ENCODE measurements around the gene REV3L.
A peak's percentile ranks its signal among the peaks of the same experiment; 100 is the strongest.

Gene REV3L

DNA sequence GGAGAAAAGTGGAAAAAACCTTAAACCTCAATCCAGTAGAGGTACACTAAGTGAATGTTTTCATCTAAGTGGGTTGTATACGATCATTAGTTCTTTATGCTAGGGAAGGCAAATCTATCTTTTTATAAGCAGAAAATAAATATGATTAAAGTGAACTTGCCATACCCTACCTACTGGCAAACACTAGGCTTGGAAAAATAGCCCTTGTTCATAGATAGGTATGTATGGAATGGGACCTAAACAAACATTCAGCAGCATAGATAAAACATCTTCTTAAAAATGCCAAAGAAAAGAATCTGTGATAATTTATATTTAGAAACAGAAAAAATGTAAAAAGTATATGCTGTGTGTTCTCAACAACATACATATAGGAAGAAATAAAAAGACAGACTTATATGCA lies 18.8 kb downstream of the REV3L start:
- H3K27me3 Mint-ChIP-seq = no peaks in the 10 kb centered on the region
- H3K9me3 Mint-ChIP-seq = peaks cover 5% of the 10 kb centered on the region
- H3K4me1 Mint-ChIP-seq (ENCODE audit: low read depth) = peaks cover 42% of the 10 kb centered on the region

DNA sequence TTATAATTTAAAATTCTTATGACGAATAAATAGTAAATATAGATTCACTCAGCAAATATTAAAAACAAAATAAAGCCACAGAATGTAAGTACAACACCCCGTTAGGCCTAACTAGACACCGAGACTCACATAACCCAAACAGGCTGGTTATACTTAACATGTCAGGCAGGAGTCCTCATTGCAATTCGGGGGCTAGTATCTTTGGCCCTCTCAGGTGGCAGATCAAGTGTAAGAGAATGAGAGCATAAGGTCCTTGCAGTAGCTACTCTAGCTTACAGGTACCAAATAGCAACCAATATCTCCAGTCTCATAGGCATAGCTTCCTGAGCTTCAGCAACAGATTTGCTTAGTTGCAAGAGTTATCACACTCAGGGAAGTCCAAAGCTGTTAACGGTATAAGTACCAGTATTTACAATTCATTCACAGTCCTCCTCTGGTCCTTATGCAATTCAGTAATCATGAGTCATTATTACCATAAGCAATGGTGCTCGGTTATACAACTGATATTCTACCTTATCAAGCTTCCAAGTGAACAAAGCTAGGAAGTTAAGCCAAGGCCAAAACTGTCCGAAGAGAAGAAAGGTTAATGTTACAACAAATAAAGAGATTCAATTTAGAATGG lies 20.1 kb downstream of the REV3L start:
- H3K4me1 Mint-ChIP-seq (ENCODE audit: low read depth) = peaks cover 31% of the 10 kb centered on the region
- no peaks in the 10 kb centered on the region for H3K27me3 Mint-ChIP-seq
- peaks cover 29% of the 10 kb centered on the region for H3K36me3 Mint-ChIP-seq (ENCODE audit: low read depth)
- H3K9me3 Mint-ChIP-seq = peaks cover 17% of the 10 kb centered on the region
- no peak overlapping the region for H3K27ac Mint-ChIP-seq
- no peak overlapping the region for H3K4me3 Mint-ChIP-seq

More for the DNA sequence above, 18.8 kb downstream of the REV3L start:
- H3K4me3 Mint-ChIP-seq = no peak overlapping the region
- H3K27ac Mint-ChIP-seq = no peak overlapping the region
- peaks cover 24% of the 10 kb centered on the region for H3K36me3 Mint-ChIP-seq (ENCODE audit: low read depth)

DNA sequence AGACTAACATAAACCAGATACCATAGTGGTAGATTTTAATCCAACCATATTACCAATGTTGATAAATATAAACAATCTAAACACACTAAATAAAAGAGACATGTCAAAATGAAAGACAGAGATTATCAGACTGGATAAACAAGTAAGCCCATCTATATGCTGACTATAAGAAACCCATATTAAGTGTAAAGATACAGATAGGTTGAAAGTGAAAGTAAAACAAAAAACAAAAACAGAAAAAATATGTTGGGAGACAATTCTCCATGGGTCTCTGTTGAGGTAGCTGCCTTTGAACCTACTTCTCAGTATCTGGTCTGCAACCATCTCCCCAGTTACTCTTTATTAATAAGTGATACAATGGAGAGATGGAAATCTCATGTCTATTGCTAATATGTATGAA lies 21.2 kb downstream of the REV3L start:
- Mint-ChIP-seq H3K36me3 (ENCODE audit: low read depth) (peaks cover 35% of the 10 kb centered on the region), H3K4me1 (ENCODE audit: low read depth) (peaks cover 31% of the 10 kb centered on the region), H3K27me3 (no peaks in the 10 kb centered on the region), H3K9me3 (peaks cover 17% of the 10 kb centered on the region), H3K4me3 (peak overlapping the region; percentile 27), H3K27ac (peak overlapping the region; percentile 42)

DNA sequence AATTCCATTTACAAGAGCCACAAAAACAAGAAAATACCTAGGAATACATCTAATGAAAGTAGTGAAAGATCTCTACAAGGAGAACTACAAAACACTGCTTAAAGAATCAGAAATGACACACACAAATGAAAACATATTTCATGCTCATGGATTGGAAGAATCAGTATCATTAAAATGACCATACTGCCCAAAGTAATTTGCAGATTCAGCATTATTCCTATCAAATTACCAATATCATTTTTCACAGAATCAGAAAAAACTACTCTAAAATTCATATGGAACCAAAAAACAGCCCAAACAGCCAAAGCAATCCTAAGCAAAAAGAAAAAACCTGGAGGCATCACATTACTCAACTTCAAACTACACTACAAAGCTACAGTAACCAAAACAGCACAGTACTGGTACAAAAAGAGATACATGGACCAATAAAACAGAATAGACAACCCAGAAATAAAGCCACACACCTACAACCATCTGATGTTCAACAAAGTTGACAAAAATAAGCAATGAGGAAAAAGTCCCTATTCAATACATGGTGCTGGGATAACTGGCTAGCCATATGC lies 24.3 kb downstream of the REV3L start:
- Mint-ChIP-seq H3K36me3 (ENCODE audit: low read depth) (peaks cover 41% of the 10 kb centered on the region), H3K27me3 (no peaks in the 10 kb centered on the region), H3K4me1 (ENCODE audit: low read depth) (peaks cover 29% of the 10 kb centered on the region), H3K4me3 (no peak overlapping the region), H3K27ac (no peak overlapping the region), H3K9me3 (peaks cover 17% of the 10 kb centered on the region)

DNA sequence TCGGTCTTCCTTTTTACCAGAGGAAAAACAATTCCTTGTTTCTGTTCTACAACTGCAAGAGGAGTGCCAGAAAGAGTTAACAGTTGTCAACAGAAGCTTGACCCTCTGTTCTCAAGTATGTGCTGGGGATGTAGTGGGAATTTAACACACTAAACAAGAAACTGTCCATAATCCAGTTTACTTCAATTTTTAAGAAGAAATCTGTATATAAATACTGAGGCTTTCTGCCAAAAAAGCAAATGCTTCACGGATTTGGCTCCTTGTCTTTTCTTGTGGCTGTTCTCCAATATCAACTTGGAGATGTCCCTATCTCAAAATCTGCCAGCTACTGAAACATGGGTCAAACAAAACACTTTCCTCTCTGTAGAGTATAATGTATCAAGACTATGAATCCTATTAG lies 26.8 kb downstream of the REV3L start:
- peaks cover 6% of the 10 kb centered on the region for H3K4me1 Mint-ChIP-seq (ENCODE audit: low read depth)
- peaks cover 36% of the 10 kb centered on the region for H3K36me3 Mint-ChIP-seq (ENCODE audit: low read depth)
- peaks cover 17% of the 10 kb centered on the region for H3K9me3 Mint-ChIP-seq
- no peak overlapping the region for H3K27ac Mint-ChIP-seq
- no peak overlapping the region for H3K4me3 Mint-ChIP-seq
- H3K27me3 Mint-ChIP-seq = no peaks in the 10 kb centered on the region

DNA sequence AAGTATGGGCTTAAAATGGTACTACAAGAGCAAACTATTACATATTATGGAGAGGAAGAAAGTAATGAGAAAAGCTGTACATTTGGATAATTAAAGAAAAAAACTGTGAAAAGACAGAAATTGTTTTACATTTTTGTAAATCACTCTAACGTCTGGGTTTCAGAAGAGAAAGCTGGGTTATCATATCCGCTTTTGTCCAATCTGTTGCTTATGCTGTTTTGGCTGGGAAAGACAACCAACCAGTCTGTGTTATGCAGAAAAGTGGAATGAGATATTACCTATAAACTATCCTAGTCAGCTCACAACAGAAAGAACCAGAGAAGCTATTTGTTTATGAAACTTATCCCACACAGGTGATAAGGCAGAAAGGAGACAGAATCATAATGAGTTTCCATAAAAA lies 32.4 kb downstream of the REV3L start:
- Mint-ChIP-seq H3K4me1 (ENCODE audit: low read depth) (no peaks in the 10 kb centered on the region), H3K27ac (no peak overlapping the region), H3K9me3 (no peaks in the 10 kb centered on the region), H3K27me3 (no peaks in the 10 kb centered on the region), H3K4me3 (no peak overlapping the region), H3K36me3 (ENCODE audit: low read depth) (peaks cover 19% of the 10 kb centered on the region)

DNA sequence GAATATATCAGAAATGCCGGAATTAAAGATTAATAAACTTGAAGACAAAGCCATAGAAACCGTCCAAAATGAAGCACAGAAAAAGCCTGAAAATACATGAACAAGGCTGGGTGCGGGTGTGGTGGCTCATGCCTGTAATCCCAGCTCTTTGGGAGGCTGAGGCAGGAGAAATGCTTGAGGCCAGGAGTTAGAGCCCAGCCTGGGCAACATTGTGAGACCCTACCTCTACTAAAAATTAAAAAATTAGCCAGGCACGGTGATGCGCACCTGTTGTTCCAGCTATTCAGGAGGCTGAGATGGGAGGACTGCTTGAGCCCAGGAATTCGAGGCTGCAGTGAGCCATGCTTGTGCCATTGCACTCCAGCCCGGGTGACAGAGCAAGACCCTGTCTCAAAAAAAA lies 32.9 kb downstream of the REV3L start:
- Mint-ChIP-seq H3K4me1 (ENCODE audit: low read depth) (no peaks in the 10 kb centered on the region), H3K9me3 (no peaks in the 10 kb centered on the region), H3K27me3 (no peaks in the 10 kb centered on the region), H3K27ac (no peak overlapping the region), H3K36me3 (ENCODE audit: low read depth) (peaks cover 17% of the 10 kb centered on the region), H3K4me3 (no peak overlapping the region)

DNA sequence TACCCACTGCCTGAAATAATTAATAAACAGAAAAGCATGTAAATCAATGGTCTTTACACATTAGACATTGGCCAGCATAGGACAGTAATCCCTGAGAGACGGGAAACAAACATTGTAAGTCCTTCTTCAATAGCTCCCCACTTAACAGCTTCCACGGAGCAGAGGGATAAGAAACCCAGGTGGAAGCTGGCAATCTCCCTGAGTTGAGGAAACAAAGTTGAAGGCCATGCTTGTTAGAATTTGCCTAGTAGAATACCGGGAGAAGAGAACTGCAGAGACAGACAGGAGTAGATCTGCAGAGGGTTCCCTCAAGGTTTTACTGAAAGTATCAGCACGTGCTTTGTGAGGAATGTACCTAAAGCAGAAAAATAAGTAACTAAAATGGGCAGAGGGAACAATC lies 33.9 kb downstream of the REV3L start:
- Mint-ChIP-seq H3K9me3 (no peaks in the 10 kb centered on the region), H3K4me3 (no peak overlapping the region), H3K4me1 (ENCODE audit: low read depth) (peaks cover 7% of the 10 kb centered on the region), H3K27me3 (no peaks in the 10 kb centered on the region), H3K27ac (no peak overlapping the region), H3K36me3 (ENCODE audit: low read depth) (peaks cover 21% of the 10 kb centered on the region)

DNA sequence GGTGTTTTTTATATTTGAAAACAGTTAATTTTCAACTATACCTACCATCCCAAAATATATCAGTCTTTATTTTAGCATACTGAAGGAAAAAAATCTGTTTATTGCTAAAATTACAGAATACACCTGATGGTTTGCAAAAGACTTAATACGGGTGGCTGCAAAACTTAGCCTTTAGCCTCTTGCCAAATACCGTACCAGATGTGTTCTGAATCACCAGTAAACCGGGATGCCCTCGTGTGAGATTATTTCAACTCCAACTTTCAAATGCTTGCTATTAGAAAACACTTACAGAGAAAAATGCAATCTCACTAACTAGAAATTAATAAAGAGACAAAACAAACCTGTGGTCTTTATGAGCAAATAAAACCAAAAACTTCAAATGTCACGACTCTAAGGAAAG lies 36.0 kb downstream of the REV3L start:
- Mint-ChIP-seq H3K27me3 (no peaks in the 10 kb centered on the region), H3K4me3 (no peak overlapping the region), H3K27ac (no peak overlapping the region), H3K4me1 (ENCODE audit: low read depth) (peaks cover 18% of the 10 kb centered on the region), H3K9me3 (no peaks in the 10 kb centered on the region), H3K36me3 (ENCODE audit: low read depth) (peaks cover 25% of the 10 kb centered on the region)

DNA sequence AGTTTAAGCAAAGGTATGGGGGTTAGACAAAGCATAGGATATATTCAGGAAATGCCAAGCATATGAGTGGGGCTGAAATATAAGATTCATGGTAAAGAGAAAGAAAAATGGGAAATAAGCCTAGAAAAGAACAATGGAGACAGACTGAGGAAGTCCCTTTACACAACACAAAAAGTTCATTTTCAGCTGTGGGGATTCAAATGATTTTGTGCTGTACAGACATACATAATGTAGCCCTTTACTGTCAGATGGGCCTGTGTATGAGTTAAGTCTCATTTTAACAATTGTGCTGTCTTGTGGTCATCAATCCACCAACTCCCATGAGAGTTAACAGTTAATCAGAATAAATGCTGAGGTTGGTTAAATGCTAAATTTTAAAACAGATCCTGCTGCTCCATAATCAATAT lies 37.2 kb downstream of the REV3L start:
- Mint-ChIP-seq H3K4me3 (no peak overlapping the region), H3K27ac (no peak overlapping the region), H3K4me1 (ENCODE audit: low read depth) (peaks cover 25% of the 10 kb centered on the region), H3K36me3 (ENCODE audit: low read depth) (peaks cover 25% of the 10 kb centered on the region), H3K27me3 (no peaks in the 10 kb centered on the region), H3K9me3 (no peaks in the 10 kb centered on the region)

DNA sequence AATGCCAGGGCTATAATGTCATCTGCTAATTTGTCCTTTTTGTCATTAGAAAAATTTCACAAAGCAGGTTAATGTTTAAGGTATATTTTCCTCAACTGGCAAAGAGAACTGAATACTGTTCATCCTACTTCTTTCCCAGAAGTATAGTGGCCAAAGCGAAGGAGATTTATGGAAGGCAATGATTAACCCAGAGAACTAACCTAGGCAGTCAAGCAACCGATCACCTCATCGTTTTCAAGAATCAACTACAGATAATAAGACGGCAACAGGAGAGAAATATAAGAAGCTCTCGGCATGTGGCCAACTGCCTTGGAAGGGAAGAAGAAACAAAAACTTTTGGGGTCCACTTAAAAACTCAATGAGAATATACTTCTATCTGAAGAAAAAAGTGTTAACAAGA lies 38.2 kb downstream of the REV3L start:
- Mint-ChIP-seq H3K36me3 (ENCODE audit: low read depth) (peaks cover 23% of the 10 kb centered on the region), H3K4me1 (ENCODE audit: low read depth) (peaks cover 25% of the 10 kb centered on the region), H3K4me3 (no peak overlapping the region), H3K9me3 (no peaks in the 10 kb centered on the region), H3K27ac (no peak overlapping the region), H3K27me3 (no peaks in the 10 kb centered on the region)

DNA sequence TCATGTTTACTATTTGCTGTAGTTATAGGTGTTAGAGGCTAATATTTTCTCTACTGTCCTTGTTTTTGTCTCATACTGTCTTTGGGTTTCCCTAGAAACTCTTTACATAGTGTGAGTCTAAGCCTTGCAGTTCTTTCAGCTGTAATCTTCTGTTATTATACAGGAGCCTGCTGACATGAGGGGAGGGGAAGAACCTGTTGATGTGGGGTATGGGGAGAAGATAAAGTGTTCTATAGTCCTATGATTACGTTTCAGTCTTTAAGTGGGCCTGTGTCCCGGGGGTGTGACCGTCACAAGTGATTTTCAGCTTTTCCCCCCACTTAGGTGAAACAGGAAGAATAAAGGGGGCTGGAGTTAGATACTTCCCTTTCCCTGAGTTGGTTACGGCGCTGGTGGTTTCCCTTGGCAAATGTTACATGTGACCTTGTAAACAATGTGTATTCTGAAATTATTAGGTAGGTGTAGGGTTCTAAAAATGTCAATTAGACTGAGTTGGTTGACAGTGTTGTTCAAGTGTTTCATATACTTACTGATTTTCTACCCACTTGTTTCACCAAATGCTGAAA lies 41.3 kb downstream of the REV3L start:
- H3K4me1 Mint-ChIP-seq (ENCODE audit: low read depth) = peaks cover 25% of the 10 kb centered on the region
- no peaks in the 10 kb centered on the region for H3K9me3 Mint-ChIP-seq
- peaks cover 16% of the 10 kb centered on the region for H3K36me3 Mint-ChIP-seq (ENCODE audit: low read depth)
- no peak overlapping the region for H3K4me3 Mint-ChIP-seq
- no peak overlapping the region for H3K27ac Mint-ChIP-seq
- H3K27me3 Mint-ChIP-seq = no peaks in the 10 kb centered on the region

DNA sequence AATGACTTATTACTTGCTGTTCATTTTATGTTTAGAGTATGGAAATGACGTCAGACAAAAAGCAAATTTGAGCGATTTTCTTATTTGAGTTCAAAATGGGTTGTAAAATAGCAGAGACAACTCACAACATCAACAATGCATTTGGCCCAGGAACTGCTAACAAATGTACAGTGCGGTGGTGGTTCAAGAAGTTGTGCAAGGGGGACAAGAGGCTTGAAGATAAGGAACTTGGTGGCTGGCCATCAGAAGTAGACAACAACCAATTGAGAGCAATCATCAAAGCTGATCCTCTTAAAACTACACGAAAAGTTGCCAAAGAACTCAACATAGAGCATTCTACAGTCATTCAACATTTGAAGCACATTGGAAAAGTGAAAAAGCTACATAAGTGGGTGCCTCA lies 43.8 kb downstream of the REV3L start:
- H3K4me3 Mint-ChIP-seq = no peak overlapping the region
- H3K27ac Mint-ChIP-seq = no peak overlapping the region
- H3K9me3 Mint-ChIP-seq = peaks cover 11% of the 10 kb centered on the region
- peaks cover 39% of the 10 kb centered on the region for H3K4me1 Mint-ChIP-seq (ENCODE audit: low read depth)
- H3K36me3 Mint-ChIP-seq (ENCODE audit: low read depth) = peaks cover 13% of the 10 kb centered on the region
- H3K27me3 Mint-ChIP-seq = no peaks in the 10 kb centered on the region

DNA sequence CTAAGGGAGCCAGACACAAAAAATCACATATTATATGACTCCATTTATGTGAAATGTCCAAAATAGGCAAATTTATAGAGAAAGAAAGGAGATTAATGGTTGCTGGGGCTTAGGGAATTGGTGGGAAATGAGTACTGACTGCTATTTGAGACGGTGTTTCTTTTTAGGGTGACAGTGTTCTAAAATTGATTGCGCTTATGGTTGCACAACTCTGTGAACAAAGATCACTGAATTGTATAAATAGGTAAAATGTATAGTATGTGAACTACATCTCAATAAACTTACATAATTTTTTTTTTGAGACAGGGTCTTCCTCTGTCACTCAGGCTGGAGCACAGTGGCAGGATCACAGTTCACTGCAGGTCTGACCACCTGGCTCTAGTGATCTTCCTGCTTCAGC lies 45.4 kb downstream of the REV3L start:
- H3K9me3 Mint-ChIP-seq = peaks cover 11% of the 10 kb centered on the region
- peaks cover 45% of the 10 kb centered on the region for H3K4me1 Mint-ChIP-seq (ENCODE audit: low read depth)
- no peak overlapping the region for H3K4me3 Mint-ChIP-seq

DNA sequence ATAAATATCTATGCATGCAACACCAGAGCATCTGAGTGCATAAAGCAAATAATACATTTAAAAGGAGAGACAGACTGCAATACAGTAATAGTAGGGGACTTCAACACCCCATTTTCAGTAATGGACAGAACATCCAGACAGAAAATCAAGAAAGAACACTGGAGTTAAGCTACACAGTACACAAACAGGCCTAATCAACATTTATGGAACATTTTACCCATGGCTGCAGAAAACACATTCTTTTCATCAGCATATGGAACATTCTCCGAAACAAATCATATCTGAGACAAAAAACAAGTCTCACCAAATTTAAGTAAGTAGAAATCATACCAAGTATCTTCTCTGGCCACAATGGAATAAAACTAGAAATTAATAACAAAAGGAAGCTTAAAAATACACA lies 50.5 kb downstream of the REV3L start:
- H3K27me3 Mint-ChIP-seq = no peaks in the 10 kb centered on the region
- H3K27ac Mint-ChIP-seq = no peak overlapping the region
- peaks cover 70% of the 10 kb centered on the region for H3K4me1 Mint-ChIP-seq (ENCODE audit: low read depth)
- H3K4me3 Mint-ChIP-seq = no peak overlapping the region
- H3K9me3 Mint-ChIP-seq = peaks cover 25% of the 10 kb centered on the region
- peaks cover 39% of the 10 kb centered on the region for H3K36me3 Mint-ChIP-seq (ENCODE audit: low read depth)

More for the DNA sequence above, 45.4 kb downstream of the REV3L start:
- Mint-ChIP-seq H3K36me3 (ENCODE audit: low read depth) (peaks cover 8% of the 10 kb centered on the region), H3K27me3 (no peaks in the 10 kb centered on the region), H3K27ac (no peak overlapping the region)
